GM03348 (cell line): ENCODE measurements around the gene ZBTB24.
A peak's percentile ranks its signal among the peaks of the same experiment; 100 is the strongest.
"Not testable (repeated sequence)": the region's sequence is repeated elsewhere in the genome, so short reads cannot be mapped to it uniquely, and the experiment has no call there.

Source experiments
- DNase-seq: peaks from one replicate; pipeline ENCODE4 v3.0.0; 2012; ENCODE audit warnings: low spot score

Gene ZBTB24

GRCh38 chr6:109471105-109471810, 11.8 kb downstream of the ZBTB24 start:
- DNase-seq: no peak

DNA sequence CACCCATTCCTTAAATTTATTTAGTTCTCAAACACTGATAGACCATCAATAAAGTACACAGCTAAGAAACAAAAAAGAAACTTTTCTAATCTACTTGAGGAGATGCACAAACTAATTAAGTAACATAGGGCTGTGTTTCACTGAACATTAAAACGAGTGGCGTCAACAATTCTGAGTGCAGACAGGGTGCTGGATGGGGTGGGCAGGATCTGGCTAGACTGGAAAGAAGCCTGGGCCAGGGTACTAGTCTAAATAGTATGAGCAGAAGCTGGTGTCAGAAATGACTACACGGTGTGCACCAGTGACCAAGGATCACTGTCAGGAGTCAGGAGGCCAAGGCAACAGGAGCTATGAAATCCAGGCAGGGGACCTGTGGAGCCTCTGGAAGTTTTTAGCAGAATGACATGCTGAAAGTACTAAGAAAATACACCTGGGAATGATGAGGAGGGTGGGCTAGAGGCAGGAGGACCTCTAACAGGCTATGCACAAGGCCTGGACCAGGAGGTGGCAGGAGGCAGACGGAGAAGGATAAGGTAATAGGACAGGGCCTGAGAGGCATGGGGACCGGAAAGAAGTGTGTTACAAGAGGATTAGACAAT, 13.3 kb downstream of the ZBTB24 start:
- no peak for DNase-seq

DNA sequence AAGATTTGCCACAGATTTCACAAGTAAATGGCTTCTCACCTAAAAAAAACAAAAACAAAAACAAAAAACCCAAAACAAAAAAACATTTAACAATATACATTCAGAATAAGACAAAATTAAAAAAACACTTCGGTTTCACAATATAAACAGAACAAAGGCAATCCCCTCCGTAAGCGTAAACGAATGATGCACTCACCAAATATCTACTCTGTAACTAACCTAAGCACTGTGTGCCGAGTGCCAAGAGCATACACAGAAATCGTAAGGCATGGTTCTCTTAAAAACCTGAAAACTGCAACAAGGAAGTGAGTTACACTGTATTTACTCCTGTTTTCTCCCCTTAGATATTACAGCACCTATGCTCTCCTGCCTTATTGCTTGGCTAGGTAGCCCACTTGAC, 15.3 kb downstream of the ZBTB24 start:
- no peak for DNase-seq

GRCh38 chr6:109466212-109466923, 16.7 kb downstream of the ZBTB24 start:
- DNase-seq: no peak

- no peak for DNase-seq
These were observed 17.2 kb downstream of the ZBTB24 start for GRCh38 chr6:109465772-109466171.

GRCh38 chr6:109461733-109462526, 21.1 kb downstream of the ZBTB24 start:
- DNase-seq: no peak

DNA sequence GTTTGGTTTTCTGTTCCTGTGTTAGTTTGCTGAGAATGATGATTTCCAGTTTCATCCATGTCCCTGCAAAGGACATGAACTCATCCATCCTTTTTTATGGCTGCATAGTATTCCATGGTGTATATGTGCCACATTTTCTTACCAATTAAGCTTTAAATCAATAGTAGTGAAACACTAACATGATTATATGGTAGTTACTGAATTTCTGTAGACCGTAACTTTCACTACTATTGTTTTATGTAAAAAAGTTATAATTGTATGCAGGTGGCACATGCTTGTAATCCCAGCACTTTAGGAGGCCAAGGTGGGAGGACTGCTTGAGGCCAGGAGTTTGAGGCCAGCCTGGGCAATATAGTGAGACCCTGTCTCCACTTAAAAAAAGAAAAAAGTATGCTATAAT, 21.8 kb downstream of the ZBTB24 start:
- not testable (repeated sequence) for DNase-seq

DNA sequence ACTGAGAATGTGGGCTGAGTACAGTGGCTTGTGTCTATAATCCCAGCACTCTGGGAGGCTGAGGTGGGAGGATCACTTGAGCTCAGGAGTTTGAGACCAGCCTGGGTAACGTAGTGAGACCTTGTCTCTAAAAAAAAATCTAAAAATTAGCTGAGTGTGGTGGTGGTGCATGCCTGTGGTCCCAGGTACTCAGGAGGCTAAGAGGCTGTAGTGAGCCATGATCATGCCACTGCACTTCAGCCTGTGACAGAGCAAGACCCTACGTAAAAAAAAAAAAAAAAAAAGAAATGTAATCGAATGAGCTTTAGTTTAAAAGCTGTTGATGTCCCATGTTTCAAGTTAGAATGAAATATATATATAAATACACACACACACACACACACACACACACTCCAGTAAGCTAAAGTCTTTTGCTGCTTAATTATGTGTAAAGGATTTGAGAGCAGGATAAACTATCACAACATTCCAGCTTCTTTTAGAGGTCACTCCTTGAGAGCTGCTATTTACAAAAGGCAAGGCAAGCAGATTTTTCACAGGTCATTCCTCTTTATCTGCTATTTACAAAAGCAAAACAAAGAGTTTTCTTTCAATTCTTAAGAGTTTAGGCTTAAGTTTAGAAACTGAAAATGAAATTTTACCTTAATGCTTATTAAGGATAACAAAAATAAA, 22.7 kb downstream of the ZBTB24 start:
- DNase-seq: no peak

- no peak for DNase-seq
These were observed 24.1 kb downstream of the ZBTB24 start for GRCh38 chr6:109458774-109459531.

DNA sequence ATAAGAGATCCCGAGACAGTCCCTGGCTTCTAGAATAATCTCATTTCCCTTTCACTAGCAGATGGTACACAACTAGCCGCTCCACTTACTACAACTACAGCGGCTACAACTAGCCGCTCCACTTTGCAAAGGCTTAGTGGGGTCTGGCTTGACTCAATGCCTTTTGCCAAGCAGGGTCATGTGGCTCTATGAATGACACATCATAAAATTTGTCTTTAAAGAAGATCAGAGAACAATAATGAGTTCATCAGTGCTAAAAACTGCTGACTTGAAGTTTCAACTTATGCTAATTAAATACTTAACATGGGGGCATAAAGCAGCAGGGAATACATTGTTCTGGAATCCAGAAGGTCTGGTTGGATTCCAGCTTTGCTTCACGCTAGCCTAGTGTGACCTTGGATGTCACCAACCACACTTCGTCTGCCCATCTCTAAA, 25.4 kb downstream of the ZBTB24 start:
- DNase-seq: no peak

DNA sequence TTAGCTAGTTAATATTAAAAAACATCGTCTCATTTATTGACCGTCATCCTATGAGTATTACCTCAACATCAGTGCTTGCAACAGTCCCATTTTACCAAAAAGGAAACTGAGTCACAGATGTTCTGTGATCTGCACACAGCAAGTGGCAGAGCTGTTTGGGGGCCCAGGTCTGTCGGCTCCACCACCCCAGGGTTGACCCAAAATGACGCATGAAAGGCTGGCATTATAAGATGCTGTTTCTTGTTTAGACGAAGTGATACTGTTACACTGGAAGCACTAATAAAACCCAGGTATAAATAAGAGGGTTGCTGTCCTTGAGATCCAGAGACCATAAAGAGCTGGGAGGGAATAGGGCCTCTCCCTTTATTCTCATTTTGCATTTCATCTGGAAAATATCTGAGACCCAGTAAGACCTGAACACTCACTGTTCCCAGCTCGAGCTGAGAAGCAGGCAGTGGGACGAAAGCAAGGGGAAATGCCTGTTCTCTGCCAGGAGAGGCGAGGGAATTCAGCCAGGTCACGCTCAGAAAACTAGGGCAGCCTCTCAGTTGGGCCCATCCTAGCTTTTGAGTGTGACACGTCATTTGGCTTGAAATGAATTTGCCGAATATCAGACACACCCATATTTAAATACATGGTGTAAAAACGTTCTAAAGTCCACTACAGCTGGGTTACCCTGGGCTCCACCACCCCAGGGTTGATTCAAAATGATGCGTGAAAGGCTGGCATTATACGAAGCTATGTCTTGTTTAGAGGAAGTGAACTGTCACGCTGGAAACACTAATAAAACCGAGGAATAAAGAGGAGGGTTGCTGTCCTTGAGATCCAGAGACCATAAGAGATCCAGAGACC, 26.1 kb downstream of the ZBTB24 start:
- peak; percentile 85 for DNase-seq

DNA sequence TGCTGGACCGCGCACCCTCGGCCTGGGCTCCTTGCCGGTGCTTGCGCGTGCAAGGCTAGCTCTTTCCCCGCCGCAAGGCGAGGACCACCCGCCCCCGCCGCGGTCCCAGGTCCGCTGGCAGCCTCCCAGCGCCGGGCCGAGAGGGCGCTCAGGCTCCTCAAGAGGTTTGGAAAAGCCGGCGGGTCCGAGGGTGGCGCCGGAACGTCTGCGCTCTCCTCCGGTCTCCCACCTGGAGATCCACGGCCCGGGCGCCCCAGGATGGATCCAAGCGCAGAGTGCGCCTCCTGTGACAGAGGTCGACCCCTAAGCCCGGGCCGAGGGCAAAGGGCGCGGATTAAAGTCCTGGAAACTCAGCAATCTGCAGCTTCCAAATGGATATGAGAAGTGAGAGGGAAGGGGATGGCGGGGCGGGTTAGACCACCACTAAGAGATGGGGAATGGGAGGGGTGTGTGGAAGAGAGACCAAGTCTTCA, 26.9 kb downstream of the ZBTB24 start:
- no peak for DNase-seq

GRCh38 chr6:109455437-109456110, 27.4 kb downstream of the ZBTB24 start, which contains the start of gene MICAL1:
TSS of gene MICAL1 (minus strand) at chr6:109455772. CDS start at chr6:109454196, 1,576 bp downstream.
- peak; percentile 89 for DNase-seq

DNA sequence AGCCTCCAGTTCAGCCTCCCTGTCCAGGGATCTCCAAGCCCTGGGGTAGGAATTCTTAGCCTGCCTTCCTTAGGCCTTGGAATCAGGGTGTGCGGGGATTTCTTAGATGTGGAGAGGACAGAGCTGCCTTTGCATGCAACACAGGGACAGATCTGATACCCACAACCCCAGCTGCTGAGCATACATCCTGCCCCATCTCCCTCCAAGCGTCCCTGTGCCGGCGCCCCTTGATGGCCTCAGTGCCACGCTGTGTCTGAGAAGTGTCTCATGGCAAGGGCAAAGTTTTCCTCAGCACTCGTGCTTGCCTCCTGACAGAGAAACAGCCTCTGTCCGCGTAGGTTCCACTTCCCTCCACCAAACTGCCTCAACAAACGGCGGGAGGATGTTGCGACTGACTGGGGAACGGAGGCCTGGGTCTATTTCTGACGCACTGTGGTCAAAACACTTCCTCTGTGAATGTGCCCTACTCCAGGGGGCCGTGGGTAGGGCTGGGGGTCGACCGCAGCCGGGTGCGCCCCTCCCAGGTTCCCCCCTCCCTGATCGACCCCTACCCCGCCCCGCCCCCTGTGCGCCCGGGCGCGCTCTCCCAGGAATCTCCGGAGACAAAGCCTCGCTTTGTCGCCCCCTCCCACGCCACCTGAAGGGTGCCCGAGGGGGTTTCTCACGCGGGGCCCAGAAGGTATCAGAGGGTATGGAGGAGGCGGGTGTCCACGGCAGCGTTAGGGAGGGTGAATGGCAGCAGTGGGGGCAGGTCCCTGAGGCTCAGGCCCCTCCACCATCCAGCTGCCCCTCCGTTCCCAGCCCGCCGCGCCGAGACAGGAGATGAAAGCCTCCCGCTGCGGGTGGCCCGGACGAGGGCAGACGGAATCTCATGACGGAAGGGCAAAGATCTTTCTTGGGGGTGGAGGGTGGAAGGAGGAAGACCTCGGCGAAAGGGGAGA, 28.3 kb downstream of the ZBTB24 start:
- DNase-seq: peak; percentile 33

DNA sequence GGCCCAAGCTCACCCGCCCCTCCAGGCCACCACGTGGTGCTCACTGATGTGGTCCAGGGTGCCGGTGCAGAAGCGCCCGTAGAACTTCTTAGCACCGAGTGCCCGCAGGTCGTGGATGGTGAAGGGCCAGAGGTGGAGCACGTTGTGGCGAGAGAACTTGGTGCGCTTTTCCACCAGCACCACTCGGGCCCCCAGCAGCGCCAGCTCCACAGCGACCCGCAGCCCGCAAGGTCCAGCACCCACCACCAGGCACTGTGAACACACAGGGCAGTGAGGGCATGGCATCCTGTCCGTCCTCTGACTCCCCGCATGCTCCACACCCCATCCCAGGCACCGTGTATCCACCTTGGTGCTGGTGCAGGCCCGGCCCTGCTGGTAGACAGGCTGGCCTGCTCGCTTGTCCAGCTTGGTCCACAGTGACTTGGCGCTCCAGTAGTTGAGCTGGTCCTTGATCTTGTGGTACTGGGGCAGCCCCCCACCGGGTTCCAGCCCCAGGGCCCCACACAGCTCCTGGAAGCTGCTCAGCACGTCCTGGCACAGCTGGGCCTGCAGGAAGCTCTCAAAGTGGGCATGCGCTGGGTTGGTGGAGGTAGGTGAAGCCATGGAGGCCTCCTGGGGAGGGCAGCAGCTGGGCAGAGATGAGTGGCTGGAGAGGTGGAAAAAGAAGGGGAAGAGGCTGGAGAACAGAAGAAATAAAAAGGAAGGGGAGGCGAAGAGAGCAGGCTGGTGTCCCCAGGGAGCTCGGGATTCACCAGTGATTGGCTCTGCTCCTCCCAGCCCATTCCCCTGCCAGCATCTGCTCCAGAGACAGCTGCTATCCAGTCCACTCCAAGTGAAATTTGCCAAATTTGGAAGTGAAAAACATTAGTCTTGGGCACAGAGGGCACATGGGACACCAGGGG, 29.2 kb downstream of the ZBTB24 start:
- peak; percentile 67 for DNase-seq

DNA sequence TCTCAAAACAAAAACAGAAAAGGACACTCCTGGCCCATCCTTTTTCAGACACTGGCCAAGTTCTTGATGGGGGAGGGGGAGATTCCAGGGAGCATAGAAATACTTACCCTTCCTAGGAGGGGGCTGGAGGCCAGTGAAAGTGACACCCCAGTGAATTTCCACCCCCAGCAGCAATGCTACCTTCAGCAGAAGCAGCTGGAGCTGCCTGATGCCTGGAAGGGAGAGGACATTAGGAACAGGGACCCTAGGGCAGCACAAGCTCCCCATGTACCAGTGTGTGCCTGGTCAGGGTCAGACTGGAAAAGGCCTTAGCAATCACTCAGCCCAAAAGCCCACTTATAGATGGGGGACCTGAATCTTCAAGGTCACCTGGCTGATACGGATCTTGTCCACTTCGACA, 29.9 kb downstream of the ZBTB24 start:
- DNase-seq: no peak

GRCh38 chr6:109452181-109452580, 30.8 kb downstream of the ZBTB24 start:
- no peak for DNase-seq
